Head of caudate nucleus (tissue), 42 donors: ENCODE results near the gene NOG.
A peak's percentile ranks its signal among the peaks of the same experiment; 100 is the strongest.

ENCODE experiments used
- DNase-seq, 42 donors: peaks; one replicate each; pipeline versions ENCODE4 v3.0.0 to v3.0.0-alpha.2; 2020 to 2021; ENCODE audit warnings: mixed read lengths in 7 of 42
- intact Hi-C: fragments of 100-400 bp; cut with DNase I; formaldehyde crosslinking; loops from one replicate; pipeline ENCODE4 v1.15.0; 2022

NOG gene

DNA sequence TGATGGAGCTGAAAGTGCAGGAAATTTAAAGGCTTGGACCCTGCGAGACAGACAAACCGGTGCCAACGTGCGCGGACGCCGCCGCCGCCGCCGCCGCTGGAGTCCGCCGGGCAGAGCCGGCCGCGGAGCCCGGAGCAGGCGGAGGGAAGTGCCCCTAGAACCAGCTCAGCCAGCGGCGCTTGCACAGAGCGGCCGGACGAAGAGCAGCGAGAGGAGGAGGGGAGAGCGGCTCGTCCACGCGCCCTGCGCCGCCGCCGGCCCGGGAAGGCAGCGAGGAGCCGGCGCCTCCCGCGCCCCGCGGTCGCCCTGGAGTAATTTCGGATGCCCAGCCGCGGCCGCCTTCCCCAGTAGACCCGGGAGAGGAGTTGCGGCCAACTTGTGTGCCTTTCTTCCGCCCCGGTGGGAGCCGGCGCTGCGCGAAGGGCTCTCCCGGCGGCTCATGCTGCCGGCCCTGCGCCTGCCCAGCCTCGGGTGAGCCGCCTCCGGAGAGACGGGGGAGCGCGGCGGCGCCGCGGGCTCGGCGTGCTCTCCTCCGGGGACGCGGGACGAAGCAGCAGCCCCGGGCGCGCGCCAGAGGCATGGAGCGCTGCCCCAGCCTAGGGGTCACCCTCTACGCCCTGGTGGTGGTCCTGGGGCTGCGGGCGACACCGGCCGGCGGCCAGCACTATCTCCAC, at the start of gene NOG:
Gene NOG, plus strand, starts transcription at position 54 of the 674 bp plus-strand sequence. Its CDS starts 525 bp downstream, at position 579.
- intact Hi-C loops, result loop anchor here (2.0 kb wide), 1 partner anchor 123 kb away; no protein-coding TSS in a partner anchor
- DNase-seq, result peak in 37 of 42 donors; percentile 15 to 75 (median 49)

DNA sequence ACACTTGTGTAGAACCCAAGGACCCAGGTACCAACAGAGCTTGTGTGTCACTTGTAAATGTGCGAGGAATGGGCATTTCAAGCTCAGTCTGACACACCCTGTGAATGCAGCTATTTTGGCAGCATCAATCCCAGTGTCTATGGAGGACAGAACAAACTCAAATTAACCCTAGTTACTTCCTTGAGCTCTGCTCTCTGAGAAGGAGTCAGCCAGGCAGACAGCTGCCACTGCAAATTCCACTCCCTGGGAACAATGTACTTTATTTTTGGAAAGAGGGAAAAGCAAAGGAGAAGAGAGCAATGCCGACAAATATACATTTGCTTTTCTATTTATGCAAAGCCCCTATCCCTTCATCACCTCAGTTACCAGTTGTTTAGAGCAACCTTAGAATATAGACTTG, 48.4 kb upstream of the NOG start:
- DNase-seq, result no peak
- intact Hi-C loops, result no loop called here

DNA sequence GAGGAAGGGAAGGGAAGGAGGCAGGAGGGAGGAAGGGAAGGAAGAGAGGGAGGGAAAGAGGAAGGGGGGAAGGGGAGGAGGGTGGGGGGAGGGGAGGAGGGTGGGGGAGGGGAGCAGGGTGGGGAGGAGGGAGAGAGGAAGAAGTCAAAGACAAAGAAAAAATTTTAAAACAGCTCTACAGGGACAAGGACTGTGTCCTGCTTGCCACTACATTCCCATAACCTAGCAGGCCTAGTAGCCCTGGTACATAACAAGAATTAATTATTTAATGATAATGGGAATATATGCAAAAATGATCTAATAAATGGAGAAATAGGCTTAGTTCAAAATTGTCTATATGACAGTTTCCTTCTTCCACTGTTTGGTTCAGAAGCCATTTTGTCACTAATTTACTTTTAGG, 47.6 kb upstream of the NOG start:
- intact Hi-C loops, result no loop called here

DNA sequence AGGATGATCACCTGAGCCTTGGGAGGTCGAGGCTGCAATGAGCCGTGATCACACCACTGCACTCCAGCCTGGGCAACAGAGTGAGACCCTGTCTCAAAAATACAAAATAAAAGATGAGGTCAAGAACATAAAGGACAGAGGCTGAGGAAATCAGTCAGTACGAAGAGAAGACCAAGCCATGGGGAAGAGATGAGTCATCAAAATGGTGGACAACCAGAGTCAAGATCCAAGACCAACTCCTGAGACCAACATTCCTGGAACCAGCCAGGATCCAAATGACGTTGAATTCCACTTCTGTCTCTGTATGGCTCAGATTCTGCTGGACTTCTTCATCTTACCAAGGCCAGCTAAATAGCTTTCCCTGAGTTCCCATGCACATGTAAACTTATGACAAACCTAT, 44.8 kb upstream of the NOG start:
- no peak for DNase-seq
- intact Hi-C loops, result no loop called here

More for the DNA sequence above, 47.6 kb upstream of the NOG start:
- DNase-seq, result no peak

DNA sequence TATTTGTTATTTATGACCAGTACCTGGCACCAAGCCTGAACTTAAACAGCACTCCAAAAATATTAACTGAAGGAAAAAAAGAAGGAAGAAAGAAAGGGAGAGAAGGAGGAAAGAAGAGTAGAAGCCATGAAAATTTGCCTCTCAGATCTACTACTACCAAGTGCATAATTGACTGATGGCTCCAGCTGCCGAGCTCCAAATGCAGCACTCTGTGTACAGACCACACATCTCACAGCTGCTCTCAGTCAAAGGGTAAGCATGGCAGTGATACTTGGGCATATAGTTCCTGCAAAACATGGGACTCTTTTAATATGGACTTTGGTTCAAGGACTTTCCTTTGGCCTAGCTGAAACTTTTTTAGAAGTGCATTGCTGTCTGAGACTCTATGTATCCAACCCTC, 44.0 kb upstream of the NOG start:
- DNase-seq, result no peak
- intact Hi-C loops, result no loop called here

DNA sequence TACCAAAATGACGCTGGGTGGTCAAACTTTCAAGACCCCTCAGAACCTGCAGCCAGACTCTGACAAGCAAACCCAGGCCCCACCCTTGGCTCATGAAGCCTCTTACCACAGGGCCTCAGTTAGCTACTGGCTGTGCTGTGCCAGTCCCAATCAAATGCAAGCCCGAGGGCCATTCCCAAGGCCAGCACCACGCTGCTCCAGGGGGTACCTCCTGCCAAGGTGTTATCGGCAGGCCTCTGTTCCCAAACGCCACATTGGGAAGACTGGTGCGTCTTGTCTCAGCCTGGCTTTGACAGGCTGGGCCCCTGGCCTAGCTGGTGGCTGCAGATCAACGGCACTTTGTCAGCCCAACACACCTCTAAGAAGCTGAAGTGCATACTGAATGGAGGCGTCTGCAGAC, 35.8 kb upstream of the NOG start:
- intact Hi-C loops, result no loop called here

DNA sequence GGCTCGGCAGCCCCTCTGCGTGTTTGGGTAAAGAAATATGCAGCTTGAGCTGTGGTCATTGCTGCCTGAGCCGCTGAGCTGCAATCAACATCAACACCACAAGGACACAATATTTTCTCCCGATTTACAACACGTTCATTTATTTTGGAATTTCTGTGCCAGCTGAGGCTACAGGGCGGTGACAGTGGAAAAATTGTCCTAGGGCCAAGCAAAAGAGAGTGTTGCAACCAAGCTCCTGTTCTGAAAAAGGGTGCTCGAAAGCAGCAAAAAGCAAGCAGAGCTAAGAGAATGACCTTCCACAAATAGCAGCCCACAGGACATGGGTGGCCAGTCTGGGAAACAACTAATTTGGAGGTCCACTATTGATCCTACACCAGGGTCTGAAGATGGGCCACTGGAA, 35.4 kb upstream of the NOG start:
- DNase-seq, result no peak
- intact Hi-C loops, result no loop called here

More for the DNA sequence above, 35.8 kb upstream of the NOG start:
- DNase-seq, result no peak

DNA sequence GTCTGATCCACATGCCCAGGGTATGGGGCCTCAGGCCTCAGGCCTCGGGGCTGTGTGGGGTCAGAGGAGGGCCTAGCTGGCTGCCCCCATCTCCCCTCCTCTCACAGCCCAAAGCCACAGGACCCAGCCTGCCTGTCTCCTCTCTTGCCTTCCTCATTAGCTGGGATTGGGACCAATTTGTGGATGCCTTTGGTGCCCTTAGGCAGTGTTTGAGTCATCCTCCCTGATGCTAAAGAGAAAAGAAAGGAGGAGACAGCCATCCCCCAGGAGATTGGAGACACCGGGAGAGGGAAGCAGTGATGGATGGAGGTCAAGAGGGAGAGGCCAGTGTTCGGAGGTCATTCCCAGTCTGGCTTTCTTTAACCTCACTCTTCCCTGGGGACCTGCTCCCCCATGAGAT, 23.3 kb upstream of the NOG start:
- intact Hi-C loops, result no loop called here
- DNase-seq, result no peak

DNA sequence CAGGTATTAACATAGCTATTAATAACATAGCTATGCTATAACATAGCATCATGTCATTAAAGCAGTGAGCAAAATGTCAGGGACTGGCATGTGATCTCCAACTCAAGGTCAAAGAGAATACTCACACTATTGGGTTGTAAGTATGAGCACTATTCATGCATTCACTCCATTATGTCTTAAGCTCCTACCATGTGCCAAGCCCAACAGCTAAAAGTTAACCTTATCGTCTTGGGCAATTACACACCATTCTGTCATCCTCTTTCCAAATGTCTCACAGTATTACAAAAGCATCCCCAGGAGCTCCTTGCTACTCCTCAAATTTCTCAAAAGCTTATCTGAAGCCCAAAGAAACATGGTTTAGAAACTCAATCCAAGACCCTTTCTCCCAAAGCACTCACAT, 22.0 kb upstream of the NOG start:
- intact Hi-C loops, result no loop called here
- DNase-seq, result no peak

DNA sequence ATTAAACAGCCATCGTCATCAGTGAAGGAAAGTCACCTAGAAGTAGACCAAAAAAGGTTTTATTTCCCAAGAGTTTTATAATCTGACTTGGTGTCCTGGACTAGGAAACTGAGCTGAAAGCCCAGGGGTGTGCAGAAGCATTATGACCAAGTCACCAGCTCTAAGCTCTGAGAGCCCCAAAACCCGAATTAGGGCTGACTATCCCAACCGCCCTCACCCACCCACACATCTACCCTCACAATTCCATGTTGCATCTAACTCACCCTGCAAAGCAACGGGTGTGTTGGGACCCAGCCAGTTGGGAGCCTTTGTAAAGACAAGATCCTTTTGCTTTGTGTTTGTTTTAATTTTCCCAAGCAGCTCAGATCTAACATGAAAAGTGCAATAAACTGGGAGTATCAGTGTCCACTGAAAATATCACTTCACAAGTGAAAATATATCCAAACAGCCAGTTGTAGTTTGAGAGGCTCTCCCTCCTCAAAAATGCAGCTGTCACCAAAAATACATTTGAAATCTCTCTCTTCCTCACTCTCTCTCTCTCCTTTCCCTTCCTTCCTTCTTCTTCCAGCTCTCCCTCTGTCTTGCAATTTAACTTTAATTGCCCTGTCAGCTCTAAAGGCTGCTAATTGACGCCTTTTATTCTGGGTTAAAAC, 16.2 kb upstream of the NOG start:
- no peak for DNase-seq
- intact Hi-C loops, result no loop called here

DNA sequence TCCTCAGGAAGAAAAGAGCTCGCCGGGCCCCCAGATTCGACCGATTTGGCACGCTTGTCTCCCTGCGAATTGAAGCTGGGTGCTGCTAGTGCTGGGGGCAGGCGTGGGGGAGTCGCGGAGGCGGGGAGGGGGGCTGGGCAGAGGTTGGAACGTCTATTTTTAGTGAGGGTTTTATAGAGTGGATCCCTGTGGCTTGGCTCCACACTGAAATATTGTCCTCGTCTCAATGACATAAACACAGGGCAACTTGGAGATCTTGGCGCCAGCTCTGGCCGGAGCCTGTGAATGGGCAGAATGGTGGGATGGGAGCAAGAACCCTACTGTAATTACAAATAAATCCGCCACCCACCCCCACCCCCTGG, 15.7 kb upstream of the NOG start:
- DNase-seq, result peak in 17 of 42 donors; percentile 9 to 53 (median 36)

DNA sequence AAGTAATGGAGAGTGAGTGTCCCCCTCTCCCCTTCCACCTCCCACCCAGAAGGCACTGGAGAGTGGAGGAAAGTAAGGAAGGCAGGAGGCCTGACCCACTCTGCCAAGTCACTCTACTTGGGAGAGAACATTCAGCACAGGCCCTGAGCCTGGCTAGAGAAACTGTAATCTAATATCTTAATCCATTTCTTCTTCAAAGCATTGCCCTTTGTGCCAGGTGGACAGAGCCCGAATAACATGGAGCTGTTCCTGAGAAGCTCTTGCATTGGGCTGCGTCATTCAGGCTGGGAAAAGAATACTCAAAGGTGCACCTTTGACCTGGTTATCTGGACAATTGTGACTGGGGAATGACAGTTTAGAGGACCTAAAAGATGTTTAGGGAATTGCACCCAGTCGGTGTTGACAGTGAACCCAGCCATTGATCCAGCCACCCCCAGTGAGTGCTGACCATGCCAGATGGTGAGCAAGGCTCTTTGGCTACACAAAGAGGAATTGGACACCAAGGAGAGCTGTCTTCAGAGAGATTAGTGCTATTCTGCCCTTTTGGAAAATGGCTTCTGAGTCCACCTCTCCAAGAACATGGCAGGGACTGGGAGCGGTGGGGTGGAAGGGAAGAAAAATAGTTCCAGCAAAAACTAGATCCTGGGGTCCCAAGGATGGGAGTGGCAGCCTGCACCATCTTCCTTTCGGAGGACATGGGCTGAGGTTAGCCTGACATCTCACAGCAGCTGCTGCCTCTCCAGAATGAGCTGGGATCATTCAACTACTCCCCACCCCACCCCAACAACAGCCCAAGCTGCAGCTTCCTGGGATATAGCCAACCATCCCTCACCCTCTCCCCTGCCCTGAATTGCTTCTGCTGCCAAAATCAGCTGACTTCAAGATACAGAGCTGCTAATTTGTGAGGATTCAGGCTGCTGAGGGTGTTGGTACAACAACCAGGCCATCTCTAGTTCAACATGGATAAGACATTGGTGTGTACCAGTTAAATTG, 11.6 kb upstream of the NOG start:
- intact Hi-C loops, result no loop called here
- DNase-seq, result no peak

More for the DNA sequence above, 15.7 kb upstream of the NOG start:
- intact Hi-C loops, result no loop called here

DNA sequence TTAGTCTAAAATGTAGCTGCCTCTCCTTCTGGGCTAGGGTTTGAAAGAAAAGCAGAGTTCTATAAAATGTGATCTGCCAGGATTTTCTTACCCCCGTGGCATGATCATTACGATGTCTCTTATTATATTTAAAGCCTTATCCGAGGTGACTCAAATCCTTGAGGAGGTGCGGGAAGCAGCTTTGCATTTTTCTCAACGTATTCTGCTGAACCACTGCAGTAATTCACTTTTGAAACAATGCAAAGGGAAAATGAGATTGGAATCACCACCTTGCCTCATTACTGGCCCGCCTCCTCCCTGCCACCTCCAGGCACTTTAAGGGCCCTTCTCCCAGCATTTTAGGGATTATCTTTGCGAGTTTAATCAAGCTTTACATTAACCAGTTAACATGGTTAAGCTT, 9.7 kb upstream of the NOG start:
- intact Hi-C loops, result no loop called here
- peak in 1 of 42 donors; percentile 6 for DNase-seq

DNA sequence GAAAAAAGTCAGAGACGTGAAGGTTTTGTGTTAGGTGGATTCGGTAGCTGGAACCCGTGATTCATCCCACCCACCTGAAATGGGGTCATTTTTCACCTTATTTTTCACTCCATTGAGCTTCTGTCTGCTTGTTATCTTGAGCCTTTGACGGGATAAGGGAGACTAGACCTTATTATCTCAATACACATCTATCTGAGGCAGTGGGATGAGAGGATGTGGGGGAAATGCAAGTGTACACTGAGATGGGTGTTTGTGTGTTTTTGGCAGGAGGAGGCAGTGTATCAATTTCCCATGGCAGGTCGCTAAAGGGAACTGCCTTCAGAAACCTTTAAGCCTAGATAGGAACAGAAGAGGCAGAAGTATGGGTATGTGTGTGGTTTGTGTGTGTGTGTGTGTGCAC, 6.2 kb upstream of the NOG start:
- no peak for DNase-seq
- intact Hi-C loops, result no loop called here

DNA sequence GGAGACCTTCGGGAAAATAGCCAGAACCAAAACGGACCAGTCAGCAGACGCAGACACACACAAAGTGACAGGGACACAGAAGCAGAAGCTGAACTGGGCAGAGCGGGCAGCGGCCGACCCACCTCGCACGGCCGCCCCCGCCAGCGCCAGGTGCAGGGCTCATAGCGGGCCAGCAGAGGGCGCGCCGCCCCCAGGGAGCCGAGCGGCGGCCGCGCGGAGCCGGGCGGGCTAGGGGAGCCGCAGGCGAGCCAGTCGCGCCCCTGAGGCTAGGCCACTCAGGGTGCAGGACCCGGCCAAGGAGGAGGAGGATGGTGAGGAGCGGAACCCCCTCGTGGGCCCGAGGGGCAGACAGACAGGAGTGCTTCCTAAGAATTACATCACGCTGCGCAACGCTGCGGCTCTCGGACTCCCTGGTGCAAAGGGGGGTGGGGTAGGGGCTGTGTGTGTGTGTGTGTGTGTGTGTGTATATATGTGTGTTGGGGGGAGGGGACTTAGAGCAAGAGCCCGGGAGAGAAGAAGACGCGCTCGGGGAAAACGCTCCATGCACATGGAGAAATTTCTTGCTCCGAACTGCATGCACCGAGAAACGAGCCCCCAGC, 913 bp upstream of the NOG start:
- intact Hi-C loops, result loop anchor here (2.0 kb wide), 1 partner anchor 124 kb away; no protein-coding TSS in a partner anchor
- peak in 41 of 42 donors; percentile 26 to 87 (median 72) for DNase-seq

DNA sequence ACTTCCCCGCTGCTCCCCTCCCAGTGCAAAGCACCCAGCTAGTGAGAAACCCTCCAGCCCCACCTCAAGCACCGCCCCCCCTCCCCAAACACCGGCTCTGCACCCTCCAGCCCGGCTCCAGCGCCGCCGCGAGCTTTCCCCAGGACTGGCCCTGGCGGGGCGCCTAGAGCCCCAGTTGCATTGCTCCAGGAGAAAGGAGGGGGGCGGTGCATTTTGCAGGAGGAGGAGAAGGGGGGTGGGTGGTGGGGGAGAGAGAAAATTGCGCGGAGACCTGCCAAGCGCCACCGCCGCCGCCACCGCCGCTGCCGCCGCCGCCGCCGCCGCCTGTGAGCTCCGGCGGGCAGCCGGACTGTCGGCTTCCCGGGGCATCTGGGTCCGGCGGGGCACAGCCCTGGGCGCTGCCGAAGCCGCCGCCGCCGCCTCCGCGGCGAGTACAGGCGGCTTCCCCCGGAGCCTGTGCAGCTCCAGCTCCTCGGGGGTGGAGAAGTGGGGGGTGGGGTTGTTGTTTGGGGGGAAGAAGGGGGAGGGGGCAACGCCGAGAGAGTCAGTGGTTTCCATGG, 333 bp upstream of the NOG start:
- peak in 40 of 42 donors; percentile 30 to 84 (median 64) for DNase-seq
- intact Hi-C loops, result loop anchor here (2.0 kb wide), 1 partner anchor 124 kb away; no protein-coding TSS in a partner anchor

DNA sequence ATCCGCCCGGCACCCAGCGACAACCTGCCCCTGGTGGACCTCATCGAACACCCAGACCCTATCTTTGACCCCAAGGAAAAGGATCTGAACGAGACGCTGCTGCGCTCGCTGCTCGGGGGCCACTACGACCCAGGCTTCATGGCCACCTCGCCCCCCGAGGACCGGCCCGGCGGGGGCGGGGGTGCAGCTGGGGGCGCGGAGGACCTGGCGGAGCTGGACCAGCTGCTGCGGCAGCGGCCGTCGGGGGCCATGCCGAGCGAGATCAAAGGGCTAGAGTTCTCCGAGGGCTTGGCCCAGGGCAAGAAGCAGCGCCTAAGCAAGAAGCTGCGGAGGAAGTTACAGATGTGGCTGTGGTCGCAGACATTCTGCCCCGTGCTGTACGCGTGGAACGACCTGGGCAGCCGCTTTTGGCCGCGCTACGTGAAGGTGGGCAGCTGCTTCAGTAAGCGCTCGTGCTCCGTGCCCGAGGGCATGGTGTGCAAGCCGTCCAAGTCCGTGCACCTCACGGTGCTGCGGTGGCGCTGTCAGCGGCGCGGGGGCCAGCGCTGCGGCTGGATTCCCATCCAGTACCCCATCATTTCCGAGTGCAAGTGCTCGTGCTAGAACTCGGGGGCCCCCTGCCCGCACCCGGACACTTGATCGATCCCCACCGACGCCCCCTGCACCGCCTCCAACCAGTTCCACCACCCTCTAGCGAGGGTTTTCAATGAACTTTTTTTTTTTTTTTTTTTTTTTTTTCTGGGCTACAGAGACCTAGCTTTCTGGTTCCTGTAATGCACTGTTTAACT, 1.0 kb downstream of the NOG start:
- peak in 24 of 42 donors; percentile 7 to 52 (median 23) for DNase-seq
- intact Hi-C loops, result no loop called here

DNA sequence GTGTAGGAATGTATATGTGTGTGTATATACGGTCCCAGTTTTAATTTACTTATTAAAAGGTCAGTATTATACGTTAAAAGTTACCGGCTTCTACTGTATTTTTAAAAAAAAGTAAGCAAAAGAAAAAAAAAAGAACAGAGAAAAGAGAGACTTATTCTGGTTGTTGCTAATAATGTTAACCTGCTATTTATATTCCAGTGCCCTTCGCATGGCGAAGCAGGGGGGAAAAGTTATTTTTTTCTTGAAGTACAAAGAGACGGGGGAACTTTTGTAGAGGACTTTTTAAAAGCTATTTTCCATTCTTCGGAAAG, 1.6 kb downstream of the NOG start:
- intact Hi-C loops, result no loop called here
- no peak for DNase-seq
